Caco-2 (cell line): ENCODE results near the gene TRAF3. TPM values are rescaled to one million over a fixed set of nuclear protein-coding genes. Genes with fewer than 3 reads are reported as not detected.

ENCODE experiments used
- BruUV-seq: library from RNA; stranded (reverse); fragments of 400-500 nt; replicated peaks from 2 replicates; lab custom pipeline; 2021; lab: Mats Ljungman, UMichigan
- CTCF ChIA-PET: fragments of 300-600 bp; sonication (Branson Sonifier 250); formaldehyde crosslinking; loops from one replicate; lab custom pipeline; 2022; ENCODE audit warnings: antibody characterized with exemption; lab: Charles Lee
- POLR2A ChIA-PET: fragments of 300-600 bp; sonication (Branson Sonifier 250); formaldehyde crosslinking; loops from one replicate; lab custom pipeline; 2022; ENCODE audit warnings: antibody characterized with exemption; lab: Charles Lee
- DNase-seq, 2 experiments: peaks; one replicate each; pipeline versions ENCODE4 v3.0.0 to v3.0.0-alpha.2; 2020 to 2022
- H3K27me3 ChIP-seq: replicated peaks from 2 replicates; pipeline ENCODE4 v1.6.0; 2011; ENCODE audit warnings: low read length; ENCODE audit not compliant: control insufficient read depth, insufficient read depth
- H3K36me3 ChIP-seq: 2 replicates; pipeline ENCODE4 v1.5.1; 2011; ENCODE audit warnings: low read length; ENCODE audit not compliant: control insufficient read depth, insufficient read depth
- H3K4me1 ChIP-seq: fragments of 250-450 bp; sonication (Bioruptor Pico); 2 replicates; pipeline ENCODE4 v1.5.1; 2020; ENCODE audit warnings: mild to moderate bottlenecking
- H3K4me3 ChIP-seq: 2 replicates; pipeline ENCODE4 v1.5.1; 2011; ENCODE audit warnings: low read depth, mild to moderate bottlenecking, control low read depth, low read length
- H3K9me3 ChIP-seq: fragments of 250-450 bp; sonication (Bioruptor Pico); 2 replicates; pipeline ENCODE4 v1.5.1; 2020; ENCODE audit warnings: mild to moderate bottlenecking, moderate library complexity
- H3K27ac Mint-ChIP-seq: one replicate; pipeline ENCODE4 v1.8.0; 2022; ENCODE audit warnings: mixed read lengths; ENCODE audit not compliant: unreplicated experiment
- H3K27me3 Mint-ChIP-seq: one replicate; pipeline ENCODE4 v1.8.0; 2022; ENCODE audit warnings: mixed read lengths; ENCODE audit not compliant: insufficient read depth, unreplicated experiment
- H3K36me3 Mint-ChIP-seq: one replicate; pipeline ENCODE4 v1.8.0; 2022; ENCODE audit warnings: mild to moderate bottlenecking, mixed read lengths; ENCODE audit not compliant: insufficient read depth, unreplicated experiment
- H3K4me1 Mint-ChIP-seq: one replicate; pipeline ENCODE4 v1.8.0; 2022; ENCODE audit warnings: low read depth, mixed read lengths; ENCODE audit not compliant: unreplicated experiment
- H3K4me3 Mint-ChIP-seq: one replicate; pipeline ENCODE4 v1.8.0; 2022; ENCODE audit warnings: mild to moderate bottlenecking, moderate library complexity, mixed read lengths; ENCODE audit not compliant: unreplicated experiment
- H3K9me3 Mint-ChIP-seq: one replicate; pipeline ENCODE4 v1.8.0; 2022; ENCODE audit warnings: mixed read lengths; ENCODE audit not compliant: unreplicated experiment
- intact Hi-C: fragments of 100-400 bp; cut with micrococcal nuclease; formaldehyde crosslinking; loops from one replicate; pipeline ENCODE4 v1.10.0; 2022; ENCODE audit not compliant: unreplicated experiment
- total RNA-seq: library from RNA; stranded (reverse); gene quantifications from 2 replicates; pipeline ENCODE4 v1.2.3, GENCODE V29; 2022
- TF ChIP-seq, protein P1 (sequence below), 2 experiments: fragments of 200-600 bp in 1 of 2; IDR thresholded peaks; 1 replicate in 1 of 2; 2 replicates in 1 of 2; pipeline versions ENCODE4 v1.5.1 to v1.8.0; 2011 to 2022; ENCODE audit warnings: antibody characterized with exemption in 1 of 2, control low read depth in 1 of 2, inconsistent platforms in 1 of 2, low read depth in 1 of 2, low read length in 1 of 2, mild to moderate bottlenecking in 1 of 2, moderate library complexity in 1 of 2; ENCODE audit not compliant: insufficient read depth in 1 of 2, severe bottlenecking in 1 of 2, unreplicated experiment in 1 of 2

The TRAF3 gene
- total RNA-seq, 1 experiment from 2014 or later: 16.6 TPM

DNA sequence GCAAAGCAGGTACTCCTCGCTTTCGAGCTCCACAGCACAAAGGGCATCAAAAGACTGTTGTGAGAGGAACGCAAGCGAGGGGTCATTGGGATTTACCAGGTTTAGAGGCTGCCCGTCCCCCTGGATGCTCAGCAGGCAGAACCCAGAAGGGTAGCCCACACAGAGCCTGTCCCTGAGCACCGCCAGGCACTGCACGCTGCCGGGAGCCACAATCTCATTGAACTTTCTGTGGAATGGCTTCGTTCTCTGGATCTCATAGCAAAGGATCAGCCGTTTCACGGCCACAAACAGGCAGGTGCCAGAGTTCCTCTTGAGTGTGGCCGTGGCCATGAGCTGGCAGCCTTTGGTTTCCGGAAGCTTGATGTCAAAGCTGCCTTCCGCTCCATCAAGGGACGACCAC, 166.7 kb downstream of the TRAF3 start:
- no peaks in the 10 kb centered on the region for H3K9me3 Mint-ChIP-seq
- H3K4me1 Mint-ChIP-seq: no peaks in the 10 kb centered on the region
- ChIA-PET POLR2A (no interaction called here), CTCF (no interaction called here)
- intact Hi-C loops: no loop called here
- H3K36me3 Mint-ChIP-seq: peaks cover 45% of the 10 kb centered on the region
- TF ChIP-seq, protein P1, sequence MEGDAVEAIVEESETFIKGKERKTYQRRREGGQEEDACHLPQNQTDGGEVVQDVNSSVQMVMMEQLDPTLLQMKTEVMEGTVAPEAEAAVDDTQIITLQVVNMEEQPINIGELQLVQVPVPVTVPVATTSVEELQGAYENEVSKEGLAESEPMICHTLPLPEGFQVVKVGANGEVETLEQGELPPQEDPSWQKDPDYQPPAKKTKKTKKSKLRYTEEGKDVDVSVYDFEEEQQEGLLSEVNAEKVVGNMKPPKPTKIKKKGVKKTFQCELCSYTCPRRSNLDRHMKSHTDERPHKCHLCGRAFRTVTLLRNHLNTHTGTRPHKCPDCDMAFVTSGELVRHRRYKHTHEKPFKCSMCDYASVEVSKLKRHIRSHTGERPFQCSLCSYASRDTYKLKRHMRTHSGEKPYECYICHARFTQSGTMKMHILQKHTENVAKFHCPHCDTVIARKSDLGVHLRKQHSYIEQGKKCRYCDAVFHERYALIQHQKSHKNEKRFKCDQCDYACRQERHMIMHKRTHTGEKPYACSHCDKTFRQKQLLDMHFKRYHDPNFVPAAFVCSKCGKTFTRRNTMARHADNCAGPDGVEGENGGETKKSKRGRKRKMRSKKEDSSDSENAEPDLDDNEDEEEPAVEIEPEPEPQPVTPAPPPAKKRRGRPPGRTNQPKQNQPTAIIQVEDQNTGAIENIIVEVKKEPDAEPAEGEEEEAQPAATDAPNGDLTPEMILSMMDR (IDR thresholded peaks at IDR 0.05; ENCODE audit: insufficient read depth in 1 of 2, low read depth in 1 of 2, low read length in 1 of 2, severe bottlenecking in 1 of 2, unreplicated experiment in 1 of 2): no peak
- Histone ChIP-seq H3K4me3 (no peak overlapping the region), H3K36me3 (peaks cover 1% of the 10 kb centered on the region; the same call in 1 of the 2 replicates), H3K27me3 (no peaks in the 10 kb centered on the region), H3K4me1 (no peaks in the 10 kb centered on the region), H3K9me3 (no peaks in the 10 kb centered on the region)
- no peak overlapping the region for H3K4me3 Mint-ChIP-seq
- no TSS peak for BruUV-seq
- H3K27ac Mint-ChIP-seq: no peak overlapping the region
- no peaks in the 10 kb centered on the region for H3K27me3 Mint-ChIP-seq
- no peak for DNase-seq

GRCh38 chr14:102944448-102945330, 167.4 kb downstream of the TRAF3 start:
- TF ChIP-seq, protein P1 (IDR thresholded peaks at IDR 0.05; ENCODE audit: insufficient read depth in 1 of 2, low read depth in 1 of 2, low read length in 1 of 2, severe bottlenecking in 1 of 2, unreplicated experiment in 1 of 2): no peak
- POLR2A ChIA-PET: no interaction called here
- H3K9me3 ChIP-seq: no peaks in the 10 kb centered on the region
- Mint-ChIP-seq H3K27ac (no peak overlapping the region), H3K4me1 (no peaks in the 10 kb centered on the region), H3K36me3 (peaks cover 44% of the 10 kb centered on the region), H3K9me3 (no peaks in the 10 kb centered on the region), H3K4me3 (no peak overlapping the region), H3K27me3 (no peaks in the 10 kb centered on the region)
- no peak for DNase-seq
- no TSS peak for BruUV-seq
- peaks cover 1% of the 10 kb centered on the region; the same call in 1 of the 2 replicates for H3K36me3 ChIP-seq
- no peak overlapping the region for H3K4me3 ChIP-seq
- no peaks in the 10 kb centered on the region for H3K27me3 ChIP-seq
- CTCF ChIA-PET: no interaction called here
- no peaks in the 10 kb centered on the region for H3K4me1 ChIP-seq
- intact Hi-C loops: no loop called here

DNA sequence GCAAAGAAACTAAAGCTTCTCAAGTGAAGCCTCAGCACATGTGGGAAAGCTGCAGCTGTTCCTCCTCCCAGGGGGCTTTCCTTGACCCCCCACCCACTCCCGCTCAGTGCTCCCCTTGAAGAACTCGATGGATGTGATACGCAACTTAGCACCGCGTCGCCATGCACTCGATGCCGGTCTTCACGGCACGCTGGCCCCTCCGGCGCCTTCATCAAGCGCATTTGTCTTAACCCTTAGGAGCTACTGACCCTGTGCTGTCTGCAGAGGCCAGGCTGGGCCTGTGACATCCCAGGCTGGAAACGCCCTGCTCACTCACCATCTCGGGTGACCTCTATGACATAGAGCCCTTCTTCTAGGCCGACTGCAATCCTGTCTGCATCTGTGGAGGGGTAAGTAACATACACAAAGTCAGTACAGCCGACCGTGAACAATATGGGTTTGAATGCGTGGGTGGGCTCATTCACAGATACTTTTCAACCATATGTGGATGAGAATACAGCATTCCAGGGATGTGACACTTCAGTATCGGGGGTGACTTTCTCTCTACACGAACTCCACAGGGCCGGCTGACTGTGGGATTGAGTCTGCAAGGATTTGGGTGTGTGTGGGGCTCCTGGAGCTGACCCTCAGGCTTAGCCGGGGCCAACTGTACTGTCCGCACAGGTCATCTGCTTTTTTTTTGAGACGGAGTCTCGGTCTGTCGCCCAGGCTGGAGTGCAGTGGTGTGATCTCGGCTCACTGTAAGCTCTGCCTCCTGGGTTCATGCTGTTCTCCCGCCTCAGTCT, 168.3 kb downstream of the TRAF3 start:
- ChIA-PET POLR2A (no interaction called here), CTCF (no interaction called here)
- Mint-ChIP-seq H3K4me1 (no peaks in the 10 kb centered on the region), H3K4me3 (no peak overlapping the region), H3K27ac (no peak overlapping the region), H3K36me3 (peaks cover 38% of the 10 kb centered on the region), H3K9me3 (no peaks in the 10 kb centered on the region), H3K27me3 (no peaks in the 10 kb centered on the region)
- Histone ChIP-seq H3K27me3 (no peaks in the 10 kb centered on the region), H3K36me3 (peaks cover 1% of the 10 kb centered on the region; the same call in 1 of the 2 replicates), H3K9me3 (no peaks in the 10 kb centered on the region), H3K4me3 (no peak overlapping the region), H3K4me1 (no peaks in the 10 kb centered on the region)
- intact Hi-C loops: no loop called here
- DNase-seq: no peak
- BruUV-seq: no TSS peak
- TF ChIP-seq, protein P1 (IDR thresholded peaks at IDR 0.05; ENCODE audit: insufficient read depth in 1 of 2, low read depth in 1 of 2, low read length in 1 of 2, severe bottlenecking in 1 of 2, unreplicated experiment in 1 of 2): no peak
